Esophagus (tissue), 2 donors: ENCODE data around the gene ADAMTSL2. TPM values are rescaled to one million over a fixed set of nuclear protein-coding genes. Genes with fewer than 3 reads are reported as not detected.

Source experiments
- H3K27ac ChIP-seq, 2 donors: one replicate each; pipeline ENCODE4 v1.5.1; 2013; ENCODE audit warnings: low read depth in 2 of 2, mild to moderate bottlenecking in 2 of 2, inconsistent platforms in 1 of 2, low read length in 1 of 2, moderate library complexity in 1 of 2
- H3K27me3 ChIP-seq, 2 donors: one replicate each; pipeline ENCODE4 v1.6.1; 2013; ENCODE audit warnings: low read length in 2 of 2, control low read depth in 1 of 2, mild to moderate bottlenecking in 1 of 2; ENCODE audit not compliant: insufficient read depth in 2 of 2, control insufficient read depth in 1 of 2
- H3K36me3 ChIP-seq, 2 donors: one replicate each; pipeline ENCODE4 v1.6.1; 2013; ENCODE audit warnings: low read length in 1 of 2; ENCODE audit not compliant: control insufficient read depth in 2 of 2, insufficient read depth in 2 of 2
- H3K4me1 ChIP-seq, 2 donors: one replicate each; pipeline ENCODE4 v1.6.1; 2013; ENCODE audit warnings: low read length in 1 of 2; ENCODE audit not compliant: control insufficient read depth in 2 of 2, insufficient read depth in 2 of 2
- H3K4me3 ChIP-seq, 2 donors: one replicate each; pipeline ENCODE4 v1.5.1; 2013; ENCODE audit warnings: low read length in 2 of 2, mild to moderate bottlenecking in 2 of 2, low read depth in 1 of 2, moderate library complexity in 1 of 2
- H3K9me3 ChIP-seq, 2 donors: one replicate each; pipeline ENCODE4 v1.6.1; 2013; ENCODE audit warnings: mild to moderate bottlenecking in 2 of 2, low read depth in 1 of 2, low read length in 1 of 2, moderate library complexity in 1 of 2; ENCODE audit not compliant: control insufficient read depth in 2 of 2, insufficient read depth in 1 of 2
- WGBS, 2 donors: extraction: QIAGEN DNeasy Blood & Tissue Kit; methylation state at CpG; one replicate each; pipeline ENCODE4 v1.1.7; 2013; 5-methylcytosine and 5-hydroxymethylcytosine counted together
- polyA plus RNA-seq, 2 donors: library from polyadenylated mRNA; stranded (reverse); fragments of 200-250 nt; gene quantifications; one replicate each; pipeline ENCODE4 v1.2.3, GENCODE V29; 2013
- donor health status: healthy with polysubstance abuse.
- donor health status: Bipolar disorder and iron deficiency.

The ADAMTSL2 gene
- polyA plus RNA-seq, 2 donors, result 0.60 to 1.0 TPM

GRCh38 chr9:133553973-133554713 lies 19.6 kb downstream of the ADAMTSL2 start:
- H3K27ac ChIP-seq, result no peak overlapping the region
- no peak overlapping the region for H3K4me3 ChIP-seq
- H3K27me3 ChIP-seq, result no peaks in the 10 kb centered on the region
- 85 to 86% methylated on average over 29 to 31 of the region's 31 CpGs for WGBS, 2 donors
- no peaks in the 10 kb centered on the region for H3K4me1 ChIP-seq
- no peaks in the 10 kb centered on the region for H3K9me3 ChIP-seq
- no peaks in the 10 kb centered on the region for H3K36me3 ChIP-seq

GRCh38 chr9:133554729-133555128 lies 20.2 kb downstream of the ADAMTSL2 start:
- WGBS, 2 donors, result 87 to 93% methylated on average over 8 of the region's 8 CpGs
- no peaks in the 10 kb centered on the region for H3K4me1 ChIP-seq
- no peaks in the 10 kb centered on the region for H3K9me3 ChIP-seq
- H3K27me3 ChIP-seq, result no peaks in the 10 kb centered on the region
- no peak overlapping the region for H3K4me3 ChIP-seq
- H3K36me3 ChIP-seq, result no peaks in the 10 kb centered on the region
- H3K27ac ChIP-seq, result no peak overlapping the region

DNA sequence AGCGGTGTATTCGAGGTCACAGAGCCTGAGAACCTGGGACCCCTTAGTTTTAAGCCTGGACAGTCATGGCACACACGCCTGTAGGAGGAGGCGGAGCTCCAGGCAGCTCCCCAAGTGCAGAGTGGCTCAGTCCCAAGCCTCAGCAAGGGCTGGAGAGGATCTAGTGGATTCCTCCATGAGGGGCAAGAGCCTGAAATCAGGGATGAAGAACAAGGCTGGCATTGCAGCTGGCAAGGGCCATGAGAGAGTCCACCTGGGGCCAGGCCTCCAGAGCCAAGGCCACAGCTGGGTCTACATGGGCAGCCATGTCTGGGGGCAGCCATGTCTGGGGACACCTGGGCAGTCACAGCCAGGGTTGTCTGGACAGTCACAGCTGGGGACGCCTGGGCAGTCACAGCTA lies 21.9 kb downstream of the ADAMTSL2 start:
- Histone ChIP-seq H3K27me3 (no peaks in the 10 kb centered on the region), H3K4me1 (peaks cover 0 to 3% of the 10 kb centered on the region in 2 donors), H3K36me3 (no peaks in the 10 kb centered on the region), H3K27ac (no peak overlapping the region), H3K9me3 (no peaks in the 10 kb centered on the region), H3K4me3 (no peak overlapping the region)
- 81 to 84% methylated on average over 5 of the region's 5 CpGs for WGBS, 2 donors

DNA sequence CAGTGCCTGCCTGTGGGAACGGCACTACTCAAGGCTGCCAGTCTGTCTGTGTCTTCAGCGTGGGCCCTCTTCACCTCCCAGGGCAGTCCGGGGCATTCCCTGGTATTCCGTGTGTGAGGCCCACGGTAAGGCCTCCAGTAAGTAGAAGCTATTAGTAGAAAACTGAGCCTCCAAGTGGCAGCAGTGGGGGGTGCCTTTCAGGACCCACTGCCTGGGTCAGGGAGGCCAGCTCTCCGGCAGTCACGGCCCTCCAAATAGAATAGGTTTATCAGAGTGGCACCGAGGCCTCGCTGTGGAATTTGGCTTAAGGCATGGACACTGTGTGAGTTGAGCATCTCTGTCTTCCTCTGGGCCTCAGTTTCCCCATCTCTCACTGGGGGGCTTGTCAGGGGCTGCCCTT lies 23.1 kb downstream of the ADAMTSL2 start:
- H3K9me3 ChIP-seq, result no peaks in the 10 kb centered on the region
- peaks cover 0 to 3% of the 10 kb centered on the region in 2 donors for H3K4me1 ChIP-seq
- H3K27ac ChIP-seq, result no peak overlapping the region
- WGBS, 2 donors, result 93 to 94% methylated on average over 9 of the region's 9 CpGs
- no peaks in the 10 kb centered on the region for H3K27me3 ChIP-seq
- no peak overlapping the region for H3K4me3 ChIP-seq
- no peaks in the 10 kb centered on the region for H3K36me3 ChIP-seq

- H3K9me3 ChIP-seq, result no peaks in the 10 kb centered on the region
- peak overlapping the region; percentile 57 to 79 for H3K27ac ChIP-seq
- peaks cover 0 to 9% of the 10 kb centered on the region in 2 donors for H3K4me1 ChIP-seq
- WGBS, 2 donors, result 37 to 40% methylated on average over 31 of the region's 31 CpGs
- H3K27me3 ChIP-seq, result no peaks in the 10 kb centered on the region
- H3K36me3 ChIP-seq, result no peaks in the 10 kb centered on the region
- H3K4me3 ChIP-seq, result no peak overlapping the region
Measured at GRCh38 chr9:133558191-133559126, 24.0 kb downstream of the ADAMTSL2 start.

- Histone ChIP-seq H3K27ac (no peak overlapping the region), H3K4me3 (no peak overlapping the region), H3K4me1 (peaks cover 0 to 9% of the 10 kb centered on the region in 2 donors), H3K9me3 (no peaks in the 10 kb centered on the region), H3K27me3 (no peaks in the 10 kb centered on the region), H3K36me3 (no peaks in the 10 kb centered on the region)
- WGBS, 2 donors, result 49 to 58% methylated on average over 15 of the region's 15 CpGs
Measured at GRCh38 chr9:133560311-133560710, 25.8 kb downstream of the ADAMTSL2 start.

- no peak overlapping the region for H3K27ac ChIP-seq
- H3K4me1 ChIP-seq, result peaks cover 0 to 9% of the 10 kb centered on the region in 2 donors
- no peaks in the 10 kb centered on the region for H3K9me3 ChIP-seq
- 92 to 94% methylated on average over 22 of the region's 22 CpGs for WGBS, 2 donors
- H3K27me3 ChIP-seq, result no peaks in the 10 kb centered on the region
- H3K4me3 ChIP-seq, result no peak overlapping the region
- H3K36me3 ChIP-seq, result no peaks in the 10 kb centered on the region
Measured at GRCh38 chr9:133560944-133561343, 26.4 kb downstream of the ADAMTSL2 start.

- 82 to 86% methylated on average over 22 to 32 of the region's 32 CpGs for WGBS, 2 donors
- no peaks in the 10 kb centered on the region for H3K9me3 ChIP-seq
- H3K27me3 ChIP-seq, result no peaks in the 10 kb centered on the region
- H3K36me3 ChIP-seq, result no peaks in the 10 kb centered on the region
- H3K27ac ChIP-seq, result no peak overlapping the region
- peaks cover 2 to 9% of the 10 kb centered on the region in 2 donors for H3K4me1 ChIP-seq
- H3K4me3 ChIP-seq, result no peak overlapping the region
Measured at GRCh38 chr9:133561976-133562554, 27.6 kb downstream of the ADAMTSL2 start.

DNA sequence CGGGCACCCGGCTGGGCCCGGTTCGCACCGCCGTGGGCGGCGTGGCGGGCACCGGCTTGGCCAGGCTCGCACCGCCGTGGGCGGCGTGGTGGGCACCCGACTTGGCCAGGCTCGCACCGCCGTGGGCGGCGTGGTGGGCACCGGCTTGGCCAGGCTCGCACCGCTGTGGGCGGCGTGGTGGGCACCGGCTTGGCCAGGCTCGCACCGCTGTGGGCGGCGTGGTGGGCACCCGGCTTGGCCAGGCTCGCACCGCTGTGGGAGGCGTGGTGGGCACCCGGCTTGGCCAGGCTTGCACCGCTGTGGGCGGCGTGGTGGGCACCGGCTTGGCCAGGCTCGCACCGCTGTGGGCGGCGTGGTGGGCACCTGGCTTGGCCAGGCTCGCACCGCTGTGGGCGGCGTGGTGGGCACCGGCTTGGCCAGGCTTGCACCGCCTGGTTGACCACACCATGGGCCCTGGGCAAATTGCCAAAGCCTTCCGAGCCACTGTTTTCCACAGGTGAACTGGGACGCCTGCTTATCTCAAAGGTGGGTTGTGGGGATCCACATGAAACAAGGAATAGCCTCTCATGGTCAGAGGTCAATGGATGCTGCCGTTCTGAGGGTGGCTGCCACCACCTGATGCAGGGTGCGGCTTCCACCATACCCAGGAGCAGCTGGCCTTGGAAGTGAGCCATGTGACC lies 28.2 kb downstream of the ADAMTSL2 start:
- Histone ChIP-seq H3K4me3 (no peak overlapping the region), H3K9me3 (no peaks in the 10 kb centered on the region), H3K4me1 (peaks cover 2 to 9% of the 10 kb centered on the region in 2 donors), H3K27ac (no peak overlapping the region), H3K27me3 (peaks cover 0 to 2% of the 10 kb centered on the region in 2 donors), H3K36me3 (no peaks in the 10 kb centered on the region)
- 88 to 89% methylated on average over 27 to 54 of the region's 54 CpGs for WGBS, 2 donors
